ENCODE data around the gene TEDC2.

DNA sequence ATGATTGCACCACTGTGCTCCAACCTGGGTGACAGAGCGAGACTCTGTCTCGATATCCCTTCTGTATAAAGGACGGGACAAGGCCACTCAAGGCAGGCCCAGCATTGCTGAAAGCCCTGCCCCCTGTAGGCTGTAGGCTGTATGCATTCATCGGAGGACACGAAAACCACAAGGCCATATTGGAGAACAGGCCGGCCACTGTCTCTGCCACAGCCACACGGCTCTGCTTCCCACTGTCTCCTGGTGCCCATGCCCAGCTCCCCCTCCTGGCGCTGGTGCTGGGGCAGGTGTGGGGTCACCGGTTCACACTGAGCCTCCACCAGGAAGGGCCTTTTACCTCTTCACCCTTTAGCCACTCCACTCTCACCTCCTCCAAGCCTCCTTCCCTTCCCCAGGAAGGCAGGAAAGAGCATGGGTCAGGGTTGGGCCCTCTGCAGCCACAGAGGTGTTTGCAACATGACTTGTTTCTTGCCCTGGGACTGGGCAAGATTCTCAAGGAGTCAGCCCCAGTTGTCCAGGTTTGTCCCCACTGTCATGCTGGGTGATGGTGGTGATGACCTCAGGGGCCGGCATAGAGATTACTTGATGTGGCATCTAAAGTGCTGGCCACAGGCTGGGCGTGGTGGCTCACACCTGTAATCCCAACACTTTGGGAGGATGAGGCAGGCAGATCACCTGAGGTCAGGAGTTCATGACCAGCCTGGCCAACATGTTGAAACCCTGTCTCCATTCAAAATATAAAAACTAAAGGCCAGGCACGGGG, 5.9 kb downstream of the TEDC2 start:
- TF ChIP-seq, protein P1, sequence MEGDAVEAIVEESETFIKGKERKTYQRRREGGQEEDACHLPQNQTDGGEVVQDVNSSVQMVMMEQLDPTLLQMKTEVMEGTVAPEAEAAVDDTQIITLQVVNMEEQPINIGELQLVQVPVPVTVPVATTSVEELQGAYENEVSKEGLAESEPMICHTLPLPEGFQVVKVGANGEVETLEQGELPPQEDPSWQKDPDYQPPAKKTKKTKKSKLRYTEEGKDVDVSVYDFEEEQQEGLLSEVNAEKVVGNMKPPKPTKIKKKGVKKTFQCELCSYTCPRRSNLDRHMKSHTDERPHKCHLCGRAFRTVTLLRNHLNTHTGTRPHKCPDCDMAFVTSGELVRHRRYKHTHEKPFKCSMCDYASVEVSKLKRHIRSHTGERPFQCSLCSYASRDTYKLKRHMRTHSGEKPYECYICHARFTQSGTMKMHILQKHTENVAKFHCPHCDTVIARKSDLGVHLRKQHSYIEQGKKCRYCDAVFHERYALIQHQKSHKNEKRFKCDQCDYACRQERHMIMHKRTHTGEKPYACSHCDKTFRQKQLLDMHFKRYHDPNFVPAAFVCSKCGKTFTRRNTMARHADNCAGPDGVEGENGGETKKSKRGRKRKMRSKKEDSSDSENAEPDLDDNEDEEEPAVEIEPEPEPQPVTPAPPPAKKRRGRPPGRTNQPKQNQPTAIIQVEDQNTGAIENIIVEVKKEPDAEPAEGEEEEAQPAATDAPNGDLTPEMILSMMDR (IDR thresholded peaks at IDR 0.05 in 4 of 5, conservative IDR thresholded peaks at IDR 0.05 in 1 of 5), result no peak
- no peak for TF ChIP-seq POLR2A (IDR thresholded peaks at IDR 0.05)

Data from gastrocnemius medialis (tissue), 4 donors.